GM19238 (cell line): ENCODE data around the gene DICER1.
"Not testable (repeated sequence)": the region's sequence is repeated elsewhere in the genome, so short reads cannot be mapped to it uniquely, and the experiment has no call there.

ENCODE experiments used
- DNase-seq: peaks from one replicate; pipeline ENCODE4 v3.0.0; 2011; ENCODE audit warnings: low spot score; ENCODE audit not compliant: insufficient read length

The DICER1 gene

GRCh38 chr14:95157327-95158189 lies at the start of gene DICER1:
Gene DICER1, minus strand, starts transcription at chr14:95157529. Its CDS starts 24,071 bp downstream, at chr14:95133458.
- peak; percentile 95 for DNase-seq

GRCh38 chr14:95206534-95206933 lies 49.2 kb upstream of the DICER1 start:
- no peak for DNase-seq

- no peak for DNase-seq
These were observed 47.4 kb upstream of the DICER1 start for GRCh38 chr14:95204705-95205104.

GRCh38 chr14:95201745-95202144 lies 44.4 kb upstream of the DICER1 start:
- not testable (repeated sequence) for DNase-seq

GRCh38 chr14:95200404-95200803 lies 43.1 kb upstream of the DICER1 start:
- DNase-seq, result no peak

GRCh38 chr14:95199298-95199983 lies 42.1 kb upstream of the DICER1 start:
- DNase-seq, result no peak

GRCh38 chr14:95198320-95198719 lies 41.0 kb upstream of the DICER1 start:
- DNase-seq, result no peak

- no peak for DNase-seq
These were observed 40.2 kb upstream of the DICER1 start for GRCh38 chr14:95197551-95197950.

GRCh38 chr14:95196826-95197545 lies 39.7 kb upstream of the DICER1 start:
- DNase-seq, result no peak

- peak; percentile 40 for DNase-seq
These were observed 38.9 kb upstream of the DICER1 start for GRCh38 chr14:95196268-95196667.

GRCh38 chr14:95195031-95195430 lies 37.7 kb upstream of the DICER1 start:
- DNase-seq, result no peak

GRCh38 chr14:95193081-95193480 lies 35.8 kb upstream of the DICER1 start:
- DNase-seq, result no peak

GRCh38 chr14:95192311-95192710 lies 35.0 kb upstream of the DICER1 start:
- no peak for DNase-seq

GRCh38 chr14:95191445-95192199 lies 34.3 kb upstream of the DICER1 start:
- no peak for DNase-seq

- no peak for DNase-seq
These were observed 33.5 kb upstream of the DICER1 start for GRCh38 chr14:95190857-95191256.

GRCh38 chr14:95190346-95190840 lies 33.1 kb upstream of the DICER1 start:
- no peak for DNase-seq

- no peak for DNase-seq
These were observed 32.2 kb upstream of the DICER1 start for GRCh38 chr14:95189367-95190132.

- DNase-seq, result no peak
These were observed 31.1 kb upstream of the DICER1 start for GRCh38 chr14:95188380-95188779.

GRCh38 chr14:95185767-95186392 lies 28.6 kb upstream of the DICER1 start:
- DNase-seq, result no peak
